BE2C (cell line): ENCODE results near the gene SLC35D3.

Experiments
- DNase-seq: peaks from one replicate; pipeline ENCODE4 v3.0.0-alpha.2; 2020
- H3K27me3 ChIP-seq: fragments of 250-450 bp; sonication (Bioruptor Pico); 2 replicates; pipeline ENCODE4 v1.5.1; 2020; ENCODE audit warnings: mild to moderate bottlenecking
- H3K36me3 ChIP-seq: fragments of 250-450 bp; sonication (Bioruptor Pico); 2 replicates; pipeline ENCODE4 v1.5.1; 2020; ENCODE audit warnings: mild to moderate bottlenecking
- H3K4me1 ChIP-seq: fragments of 250-450 bp; sonication (Bioruptor Pico); 2 replicates; pipeline ENCODE4 v1.5.1; 2020
- H3K4me3 ChIP-seq: 2 replicates; pipeline ENCODE4 v1.5.1; 2011; ENCODE audit warnings: low read depth, low read length
- H3K9me3 ChIP-seq: fragments of 250-450 bp; sonication (Bioruptor Pico); 2 replicates; pipeline ENCODE4 v1.5.1; 2020
- CTCF ChIP-seq: IDR thresholded peaks from 2 replicates; pipeline ENCODE4 v1.5.1; 2012; ENCODE audit warnings: mild to moderate bottlenecking, low read depth, low read length

The SLC35D3 gene

DNA sequence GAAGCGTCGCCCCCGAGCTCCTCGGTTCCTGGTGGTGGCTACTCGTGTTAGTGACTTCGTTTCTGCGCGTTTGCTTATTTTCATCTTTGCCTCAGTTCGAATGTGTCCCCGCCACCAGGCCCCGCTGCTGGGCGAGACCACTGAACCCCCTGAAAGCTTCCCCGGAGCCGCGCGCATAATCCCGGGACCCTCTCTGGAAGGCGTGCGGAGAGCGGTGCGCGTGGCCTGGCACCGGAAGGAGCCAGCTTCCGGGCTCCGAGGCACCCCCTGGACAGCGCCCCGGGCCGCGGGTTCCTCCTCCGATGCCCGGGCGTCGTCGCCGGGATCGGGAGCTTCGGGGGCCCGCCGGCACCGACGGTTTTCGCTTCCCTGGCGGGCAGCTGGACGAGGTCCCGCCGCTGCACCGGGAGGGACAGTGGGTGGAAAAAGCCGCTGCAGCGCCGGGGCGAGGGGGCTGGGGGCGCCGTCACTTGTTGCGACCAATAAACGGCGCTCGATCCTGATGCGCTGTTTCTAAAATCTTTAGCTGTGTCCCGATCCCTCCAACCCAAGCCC, 643 bp upstream of the SLC35D3 start:
- peak; percentile 46 for DNase-seq
- no peak for TF ChIP-seq CTCF
- peaks cover 3% of the 10 kb centered on the region; the same call in 1 of the 2 replicates for H3K36me3 ChIP-seq
- H3K4me1 ChIP-seq: peaks cover 11% of the 10 kb centered on the region
- H3K27me3 ChIP-seq: no peaks in the 10 kb centered on the region
- H3K4me3 ChIP-seq: peak overlapping the region; percentile 78
- no peaks in the 10 kb centered on the region; the same call in 1 of the 2 replicates for H3K9me3 ChIP-seq

DNA sequence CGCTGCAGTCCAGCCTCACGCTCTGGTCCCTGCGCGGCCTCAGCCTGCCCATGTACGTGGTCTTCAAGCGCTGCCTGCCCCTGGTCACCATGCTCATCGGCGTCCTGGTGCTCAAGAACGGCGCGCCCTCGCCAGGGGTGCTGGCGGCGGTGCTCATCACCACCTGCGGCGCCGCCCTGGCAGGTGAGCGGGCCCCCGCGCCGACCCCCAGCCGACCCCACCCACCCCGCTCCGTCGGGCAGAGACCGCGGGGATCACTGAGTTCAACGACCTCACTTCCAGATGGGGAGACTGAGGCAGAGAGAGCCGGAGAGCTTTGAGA, 545 bp downstream of the SLC35D3 start:
- H3K36me3 ChIP-seq: peaks cover 3% of the 10 kb centered on the region; the same call in 1 of the 2 replicates
- no peak for TF ChIP-seq CTCF
- H3K4me3 ChIP-seq: peak overlapping the region; percentile 78
- no peaks in the 10 kb centered on the region for H3K27me3 ChIP-seq
- no peaks in the 10 kb centered on the region; the same call in 1 of the 2 replicates for H3K9me3 ChIP-seq
- DNase-seq: no peak
- H3K4me1 ChIP-seq: peaks cover 4% of the 10 kb centered on the region

DNA sequence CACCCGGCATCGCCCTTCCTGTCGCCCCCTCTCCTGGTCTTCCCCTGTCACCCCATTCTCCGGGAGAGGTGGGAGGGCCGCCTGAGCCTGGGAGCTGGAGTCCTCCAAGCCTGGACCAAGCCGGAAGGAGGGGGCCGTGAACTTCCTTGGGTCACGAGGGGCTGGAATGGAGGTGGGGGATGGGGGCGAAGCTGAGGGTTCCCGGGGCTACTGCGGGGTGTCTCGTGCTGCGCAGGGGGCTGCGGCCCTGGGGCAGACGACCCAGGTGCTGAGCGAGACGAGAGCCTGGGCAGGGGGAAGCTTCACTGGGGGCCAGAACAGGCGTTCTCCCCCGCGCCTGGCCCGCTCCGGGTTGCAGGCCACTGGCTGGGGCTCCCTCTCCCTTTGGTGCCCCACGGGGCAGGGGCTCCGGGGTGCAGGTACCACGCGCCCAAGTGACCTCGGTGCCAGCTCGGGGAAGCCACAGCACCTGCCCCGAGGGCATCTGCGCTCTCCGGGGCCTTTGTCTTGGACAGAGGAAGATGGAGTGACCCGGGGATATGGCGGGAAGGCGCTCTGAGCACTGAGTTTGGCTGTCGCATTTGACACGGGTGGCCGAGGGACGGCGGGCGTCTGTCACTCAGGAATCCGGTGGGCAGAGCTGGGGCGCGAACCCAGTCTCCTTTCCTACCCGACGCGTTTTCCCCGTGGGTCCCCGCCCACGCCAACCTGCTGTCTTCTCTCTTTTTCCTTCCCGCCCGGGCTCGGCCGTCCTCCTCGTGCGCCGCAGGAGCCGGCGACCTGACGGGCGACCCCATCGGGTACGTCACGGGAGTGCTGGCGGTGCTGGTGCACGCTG, 1.2 kb downstream of the SLC35D3 start:
- peaks cover 4% of the 10 kb centered on the region for H3K4me1 ChIP-seq
- peaks cover 3% of the 10 kb centered on the region; the same call in 1 of the 2 replicates for H3K36me3 ChIP-seq
- no peaks in the 10 kb centered on the region; the same call in 1 of the 2 replicates for H3K9me3 ChIP-seq
- no peaks in the 10 kb centered on the region for H3K27me3 ChIP-seq
- H3K4me3 ChIP-seq: no peak overlapping the region
- DNase-seq: no peak
- TF ChIP-seq CTCF: no peak

DNA sequence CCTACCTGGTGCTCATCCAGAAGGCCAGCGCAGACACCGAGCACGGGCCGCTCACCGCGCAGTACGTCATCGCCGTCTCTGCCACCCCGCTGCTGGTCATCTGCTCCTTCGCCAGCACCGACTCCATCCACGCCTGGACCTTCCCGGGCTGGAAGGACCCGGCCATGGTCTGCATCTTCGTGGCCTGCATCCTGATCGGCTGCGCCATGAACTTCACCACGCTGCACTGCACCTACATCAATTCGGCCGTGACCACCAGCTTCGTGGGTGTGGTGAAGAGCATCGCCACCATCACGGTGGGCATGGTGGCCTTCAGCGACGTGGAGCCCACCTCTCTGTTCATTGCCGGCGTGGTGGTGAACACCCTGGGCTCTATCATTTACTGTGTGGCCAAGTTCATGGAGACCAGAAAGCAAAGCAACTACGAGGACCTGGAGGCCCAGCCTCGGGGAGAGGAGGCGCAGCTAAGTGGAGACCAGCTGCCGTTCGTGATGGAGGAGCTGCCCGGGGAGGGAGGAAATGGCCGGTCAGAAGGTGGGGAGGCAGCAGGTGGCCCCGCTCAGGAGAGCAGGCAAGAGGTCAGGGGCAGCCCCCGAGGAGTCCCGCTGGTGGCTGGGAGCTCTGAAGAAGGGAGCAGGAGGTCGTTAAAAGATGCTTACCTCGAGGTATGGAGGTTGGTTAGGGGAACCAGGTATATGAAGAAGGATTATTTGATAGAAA, 2.0 kb downstream of the SLC35D3 start:
- Histone ChIP-seq H3K4me1 (peaks cover 4% of the 10 kb centered on the region), H3K4me3 (no peak overlapping the region), H3K27me3 (no peaks in the 10 kb centered on the region), H3K36me3 (peaks cover 3% of the 10 kb centered on the region; the same call in 1 of the 2 replicates), H3K9me3 (no peaks in the 10 kb centered on the region)
- no peak for DNase-seq
- no peak for TF ChIP-seq CTCF

DNA sequence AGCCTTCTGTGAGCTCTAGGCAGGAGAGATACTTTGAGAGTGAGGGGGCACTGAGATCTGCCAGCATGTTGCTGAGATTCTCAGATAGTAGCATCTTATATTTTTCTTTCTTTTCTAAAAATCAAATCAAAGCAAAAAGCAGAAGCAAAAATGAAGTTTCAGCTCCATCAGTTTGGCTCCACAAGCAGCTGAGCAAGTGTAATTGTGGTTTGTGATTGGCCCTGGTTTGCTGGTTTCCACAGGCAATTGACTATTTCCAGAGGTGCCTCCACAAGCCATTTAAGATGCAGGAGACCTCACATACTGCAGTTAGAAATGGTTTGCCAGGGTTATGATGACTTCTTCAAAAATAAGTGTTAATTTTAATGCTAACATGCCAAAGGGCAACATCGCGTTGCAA, 4.3 kb downstream of the SLC35D3 start:
- Histone ChIP-seq H3K36me3 (peaks cover 3% of the 10 kb centered on the region; the same call in 1 of the 2 replicates), H3K4me1 (no peaks in the 10 kb centered on the region; the same call in 1 of the 2 replicates), H3K9me3 (no peaks in the 10 kb centered on the region), H3K27me3 (no peaks in the 10 kb centered on the region), H3K4me3 (no peak overlapping the region)
- no peak for TF ChIP-seq CTCF
- no peak for DNase-seq

GRCh38 chr6:136927292-136927691, 5.2 kb downstream of the SLC35D3 start:
- no peak overlapping the region for H3K4me3 ChIP-seq
- no peaks in the 10 kb centered on the region for H3K27me3 ChIP-seq
- no peaks in the 10 kb centered on the region for H3K4me1 ChIP-seq
- H3K9me3 ChIP-seq: no peaks in the 10 kb centered on the region
- peak; percentile 52 for TF ChIP-seq CTCF
- peaks cover 3% of the 10 kb centered on the region; the same call in 1 of the 2 replicates for H3K36me3 ChIP-seq
- peak; percentile 23 for DNase-seq
